Activated effector memory CD4-positive, alpha-beta T cell treated with Interleukin-2 at 50 U/mL for 16 hours (primary cell): ENCODE results near the gene PRKG1.
A peak's percentile ranks its signal among the peaks of the same experiment; 100 is the strongest.
"Not testable (repeated sequence)": the region's sequence is repeated elsewhere in the genome, so short reads cannot be mapped to it uniquely, and the experiment has no call there.

Source experiments
- DNase-seq: peaks from one replicate; pipeline ENCODE4 v3.0.0-alpha.2; 2020

PRKG1 gene

GRCh38 chr10:51683031-51683691 lies 608.9 kb downstream of the PRKG1 start:
- DNase-seq = no peak

GRCh38 chr10:51685768-51686167 lies 611.5 kb downstream of the PRKG1 start:
- DNase-seq = no peak

GRCh38 chr10:51687296-51687695 lies 613.0 kb downstream of the PRKG1 start:
- DNase-seq = no peak

- DNase-seq = not testable (repeated sequence)
These were observed 614.5 kb downstream of the PRKG1 start for GRCh38 chr10:51688826-51689225.

GRCh38 chr10:51689536-51689935 lies 615.2 kb downstream of the PRKG1 start:
- no peak for DNase-seq

- DNase-seq = no peak
These were observed 616.8 kb downstream of the PRKG1 start for GRCh38 chr10:51691135-51691534.

GRCh38 chr10:51694086-51694768 lies 619.9 kb downstream of the PRKG1 start:
- no peak for DNase-seq

- no peak for DNase-seq
These were observed 622.0 kb downstream of the PRKG1 start for GRCh38 chr10:51696251-51696650.

- DNase-seq = no peak
These were observed 624.3 kb downstream of the PRKG1 start for GRCh38 chr10:51698473-51699063.

- no peak for DNase-seq
These were observed 624.8 kb downstream of the PRKG1 start for GRCh38 chr10:51699145-51699474.

GRCh38 chr10:51699475-51700227 lies 625.4 kb downstream of the PRKG1 start, which contains the start of gene CSTF2T:
TSS of gene CSTF2T (minus strand) at chr10:51699595. CDS start at chr10:51699549, 46 bp downstream.
- DNase-seq = peak; percentile 85

- no peak for DNase-seq
These were observed 626.0 kb downstream of the PRKG1 start for GRCh38 chr10:51700228-51700817.

GRCh38 chr10:51705774-51706173 lies 631.5 kb downstream of the PRKG1 start:
- no peak for DNase-seq

GRCh38 chr10:51706225-51706624 lies 631.9 kb downstream of the PRKG1 start:
- no peak for DNase-seq

GRCh38 chr10:51707392-51707791 lies 633.1 kb downstream of the PRKG1 start:
- DNase-seq = no peak

- DNase-seq = no peak
These were observed 633.6 kb downstream of the PRKG1 start for GRCh38 chr10:51707821-51708424.

- DNase-seq = no peak
These were observed 634.3 kb downstream of the PRKG1 start for GRCh38 chr10:51708609-51709008.

GRCh38 chr10:51709324-51709972 lies 635.2 kb downstream of the PRKG1 start:
- DNase-seq = no peak

- DNase-seq = no peak
These were observed 637.2 kb downstream of the PRKG1 start for GRCh38 chr10:51711519-51711891.

GRCh38 chr10:51716981-51717380 lies 642.7 kb downstream of the PRKG1 start:
- no peak for DNase-seq

GRCh38 chr10:51718804-51719291 lies 644.6 kb downstream of the PRKG1 start:
- DNase-seq = no peak

GRCh38 chr10:51724038-51724437 lies 649.8 kb downstream of the PRKG1 start:
- no peak for DNase-seq
